Measurements from ENCODE around the gene GLI3. TPM values are rescaled to one million over a fixed set of nuclear protein-coding genes. Genes with fewer than 3 reads are reported as not detected.

The GLI3 gene
- polyA plus RNA-seq, 2 of the 4 experiments (the other 2 are of a cell fraction): 0.09 TPM; not detected in 1

GRCh38 chr7:42137431-42137830 lies 99.6 kb downstream of the GLI3 start:
- FAIRE-seq (no peak), DNase-seq (ENCODE audit: low read depth in 1 of 2, low spot score in 1 of 2) (no peak), ATAC-seq (no peak)
- 20% methylated on average over 3 of the region's 3 CpGs for WGBS (ENCODE audit: missing lambda C conversion rate)
- ChIA-PET CTCF (interaction anchor here (0.8 kb wide), 1 partner anchor 20 kb away, joined by 3 read pairs; no protein-coding TSS in a partner anchor), POLR2A (no interaction called here)
- TF ChIP-seq MAFK (IDR thresholded peaks at IDR 0.05; ENCODE audit: partially characterized antibody): no peak
- TF ChIP-seq CHD4 (IDR thresholded peaks at IDR 0.05; ENCODE audit: borderline replicate concordance): no peak
- TF ChIP-seq NPAS2 (CRISPR knock-in tag; IDR thresholded peaks at IDR 0.05; ENCODE audit: borderline replicate concordance): no peak
- no peak for TF ChIP-seq HMGXB4 (CRISPR knock-in tag; IDR thresholded peaks at IDR 0.05; ENCODE audit: borderline replicate concordance)
- no peak for TF ChIP-seq HDAC2 (IDR thresholded peaks at IDR 0.05)
- TF ChIP-seq FOSB (CRISPR knock-in tag; IDR thresholded peaks at IDR 0.05): no peak
- TF ChIP-seq POLR2A (IDR thresholded peaks at IDR 0.05; ENCODE audit: low read length): no peak
- TF ChIP-seq JUNB (IDR thresholded peaks at IDR 0.05): no peak
- no peak for TF ChIP-seq RCOR1 (IDR thresholded peaks at IDR 0.05; ENCODE audit: low read depth, low read length)
- TF ChIP-seq RARB (CRISPR knock-in tag; IDR thresholded peaks at IDR 0.05): no peak
- TF ChIP-seq POLR2AphosphoS2 (conservative IDR thresholded peaks at IDR 0.05; ENCODE audit: low read length): no peak
- no peaks in the 10 kb centered on the region for H3K4me1 ChIP-seq
- no peak overlapping the region for H3K4me2 ChIP-seq
- H3K27ac ChIP-seq: no peak overlapping the region
- no peaks in the 10 kb centered on the region for H3K9me3 ChIP-seq
- no peak overlapping the region for H3K4me3 ChIP-seq

- Histone ChIP-seq H3K27ac (no peak overlapping the region), H3K4me2 (no peak overlapping the region), H3K9me3 (0 out of 3 replicates have a peak, but pooled peaks cover under 1% of the 10 kb centered on the region), H3K4me1 (no peaks in the 10 kb centered on the region), H3K4me3 (no peak overlapping the region)
- TF ChIP-seq SREBF2 (IDR thresholded peaks at IDR 0.05) (no peak), CHD4 (IDR thresholded peaks at IDR 0.05; ENCODE audit: borderline replicate concordance) (no peak), USF2 (IDR thresholded peaks at IDR 0.05) (no peak), EP300 (IDR thresholded peaks at IDR 0.05) (no peak)
- no peak for DNase-seq (ENCODE audit: low read depth in 1 of 2, low spot score in 1 of 2)
- FAIRE-seq: no peak
- WGBS (ENCODE audit: missing lambda C conversion rate): 26% methylated on average over 1 of the region's 1 CpG
- no peak for ATAC-seq
- ChIA-PET POLR2A (no interaction called here), CTCF (no interaction called here)
Observed at GRCh38 chr7:42135728-42136127, 101.3 kb downstream of the GLI3 start.

- ATAC-seq (no peak), DNase-seq (ENCODE audit: low read depth in 1 of 2, low spot score in 1 of 2) (no peak), FAIRE-seq (no peak)
- Histone ChIP-seq H3K4me1 (no peaks in the 10 kb centered on the region), H3K4me3 (no peak overlapping the region), H3K9me3 (peaks cover 6% of the 10 kb centered on the region; the same call in 1 of the 3 replicates), H3K4me2 (no peak overlapping the region), H3K27ac (no peak overlapping the region)
- TF ChIP-seq BCL3 (IDR thresholded peaks at IDR 0.05): no peak
- ChIA-PET CTCF (no interaction called here), POLR2A (no interaction called here)
- WGBS (ENCODE audit: missing lambda C conversion rate): 47% methylated on average over 10 of the region's 10 CpGs
Observed at GRCh38 chr7:42134276-42134876, 102.6 kb downstream of the GLI3 start.

DNA sequence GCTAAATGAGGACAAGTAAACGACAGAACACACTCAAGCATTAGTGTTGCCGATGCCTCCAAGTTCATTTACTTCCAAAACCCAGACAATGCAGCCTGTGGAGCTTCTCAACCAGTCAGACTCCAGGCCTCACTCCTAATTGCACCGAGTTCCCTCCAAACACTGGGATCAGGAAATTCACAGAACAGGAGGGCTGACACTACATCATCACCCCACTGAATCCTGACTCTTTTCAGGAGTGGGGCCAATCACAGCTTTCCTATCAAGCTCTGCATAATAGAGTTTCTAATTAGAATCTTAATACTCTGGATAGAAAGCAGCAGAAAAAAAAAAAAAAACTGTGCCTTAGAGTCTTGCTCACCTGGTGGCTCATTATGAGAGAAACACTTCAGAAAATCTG lies 103.7 kb downstream of the GLI3 start:
- peaks cover 6% of the 10 kb centered on the region; the same call in 1 of the 3 replicates for H3K9me3 ChIP-seq
- FAIRE-seq: no peak
- CTCF ChIA-PET: no interaction called here
- POLR2A ChIA-PET: no interaction called here
- H3K4me3 ChIP-seq: no peak overlapping the region
- no peak for DNase-seq (ENCODE audit: low read depth in 1 of 2, low spot score in 1 of 2)
- 8% methylated on average over 3 of the region's 3 CpGs for whole genome bisulfite sequencing (ENCODE audit: missing lambda C conversion rate)
- H3K4me1 ChIP-seq: no peaks in the 10 kb centered on the region
- ATAC-seq: no peak
- no peak overlapping the region for H3K4me2 ChIP-seq
- H3K27ac ChIP-seq: no peak overlapping the region
- TF ChIP-seq HMGXB4 (CRISPR knock-in tag; IDR thresholded peaks at IDR 0.05; ENCODE audit: borderline replicate concordance): no peak
- TF ChIP-seq ZSCAN20 (CRISPR knock-in tag; IDR thresholded peaks at IDR 0.05): no peak
- no peak for TF ChIP-seq HDAC2 (IDR thresholded peaks at IDR 0.05)
- TF ChIP-seq ELK1 (IDR thresholded peaks at IDR 0.05; ENCODE audit: low read depth, low read length): no peak
- no peak for TF ChIP-seq EHMT2 (IDR thresholded peaks at IDR 0.05; ENCODE audit: low read depth)
- no peak for TF ChIP-seq RAD21 (conservative IDR thresholded peaks at IDR 0.05 in 1 of 2, IDR thresholded peaks at IDR 0.05 in 1 of 2)
- TF ChIP-seq CBX2 (IDR thresholded peaks at IDR 0.05; ENCODE audit: borderline replicate concordance, low read depth): no peak
- no peak for TF ChIP-seq CBX8 (IDR thresholded peaks at IDR 0.05)
- TF ChIP-seq SMC3 (IDR thresholded peaks at IDR 0.05): no peak
